Keratinocyte (primary cell): ENCODE measurements around the gene ARHGEF16. TPM values are rescaled to one million over a fixed set of nuclear protein-coding genes. Genes with fewer than 3 reads are reported as not detected.

Experiments used
- DNase-seq: peaks from one replicate; pipeline ENCODE4 v3.0.0-alpha.2; 2011; ENCODE audit warnings: low read depth, missing footprints, low spot score
- FAIRE-seq: peaks from 2 replicates; lab custom pipeline; 2011; peaks lifted over from hg19 to GRCh38; lab: Jason Lieb, UNC
- H2AFZ ChIP-seq: 2 replicates; pipeline ENCODE4 v1.6.0; 2012; ENCODE audit warnings: low read length, control low read depth, inconsistent platforms; ENCODE audit not compliant: control insufficient read depth
- H3K27ac ChIP-seq: 2 replicates; pipeline ENCODE4 v1.5.1; 2011; ENCODE audit warnings: low read length; ENCODE audit not compliant: control insufficient read depth, insufficient read depth
- H3K27me3 ChIP-seq: 3 replicates; pipeline ENCODE4 v1.6.0; 2011; ENCODE audit warnings: low read length; ENCODE audit not compliant: control insufficient read depth, insufficient read depth; ENCODE audit errors: extremely low read depth
- H3K36me3 ChIP-seq, 2 experiments: 2 replicates in 1 of 2; 3 replicates in 1 of 2; pipeline ENCODE4 v1.5.1; 2011; ENCODE audit warnings: low read length in 2 of 2, mild to moderate bottlenecking in 1 of 2; ENCODE audit not compliant: control insufficient read depth in 2 of 2, insufficient read depth in 2 of 2; ENCODE audit errors: extremely low read depth in 1 of 2
- H3K4me1 ChIP-seq: 3 replicates; pipeline ENCODE4 v1.5.1; 2011; ENCODE audit warnings: low read length; ENCODE audit not compliant: control insufficient read depth, insufficient read depth; ENCODE audit errors: extremely low read depth
- H3K4me2 ChIP-seq: 3 replicates; pipeline ENCODE4 v1.6.0; 2011; ENCODE audit warnings: low read depth, low read length; ENCODE audit not compliant: control insufficient read depth, insufficient read depth; ENCODE audit errors: extremely low read depth
- H3K4me3 ChIP-seq, 3 experiments: fragments of 200-600 bp in 1 of 3; sonication (generic) in 1 of 3; 2 replicates in 2 of 3; 3 replicates in 1 of 3; pipeline ENCODE4 v1.5.1; 2011 to 2016; ENCODE audit warnings: low read length in 3 of 3, mild to moderate bottlenecking in 3 of 3, control low read depth in 2 of 3, inconsistent platforms in 1 of 3, low read depth in 1 of 3, mixed read lengths in 1 of 3, mixed run types in 1 of 3, moderate library complexity in 1 of 3; ENCODE audit not compliant: control insufficient read depth in 2 of 3, insufficient read depth in 2 of 3; ENCODE audit errors: extremely low read depth in 1 of 3
- H3K79me2 ChIP-seq: 2 replicates; pipeline ENCODE4 v1.6.0; 2012; ENCODE audit warnings: low read length; ENCODE audit not compliant: control insufficient read depth, insufficient read depth
- H3K9ac ChIP-seq: 3 replicates; pipeline ENCODE4 v1.6.0; 2011; ENCODE audit warnings: low read length; ENCODE audit not compliant: control insufficient read depth, insufficient read depth; ENCODE audit errors: extremely low read depth
- H3K9me1 ChIP-seq: 3 replicates; pipeline ENCODE4 v1.6.0; 2011; ENCODE audit warnings: low read length; ENCODE audit not compliant: control insufficient read depth, insufficient read depth; ENCODE audit errors: extremely low read depth
- H3K9me3 ChIP-seq: 2 replicates; pipeline ENCODE4 v1.5.1; 2012; ENCODE audit warnings: low read depth, low read length; ENCODE audit not compliant: control insufficient read depth
- H4K20me1 ChIP-seq: 3 replicates; pipeline ENCODE4 v1.6.0; 2011; ENCODE audit warnings: low read length; ENCODE audit not compliant: control insufficient read depth, insufficient read depth; ENCODE audit errors: extremely low read depth
- CTCF ChIP-seq, 3 experiments: IDR thresholded peaks in 1 of 3; conservative IDR thresholded peaks in 1 of 3; optimal IDR thresholded peaks in 1 of 3; 2 replicates in 2 of 3; 3 replicates in 1 of 3; pipeline versions ENCODE3 to v1.5.1; 2011; ENCODE audit warnings: low read length in 3 of 3, mild to moderate bottlenecking in 3 of 3, moderate library complexity in 2 of 3, control low read depth in 1 of 3, inconsistent platforms in 1 of 3; ENCODE audit not compliant: insufficient read depth in 2 of 3; ENCODE audit errors: extremely low read depth in 1 of 3
- EZH2 ChIP-seq: IDR thresholded peaks from one replicate; pipeline ENCODE4 v1.6.1; 2012; ENCODE audit warnings: inconsistent platforms, mild to moderate bottlenecking, low read length, moderate library complexity
- dilution Hi-C: fragments of 300-500 bp; cut with MboI; formaldehyde crosslinking; loops from one replicate; pipeline ENCODE4 v1.7.0; 2020; ENCODE audit warnings: low sequenced_read_pairs; ENCODE audit not compliant: extremely low pct_ligation_motif_present
- polyA plus RNA-seq, 5 experiments: library from polyadenylated mRNA; depleted of rRNA in 3 of 5; stranded (reverse) in 3 of 5; stranded (forward) in 1 of 5; unstranded in 1 of 5; fragments of >200 nt; gene quantifications; 1 replicate in 1 of 5; 2 replicates in 3 of 5; 3 replicates in 1 of 5; pipeline versions ENCODE4 v1.2.1 to v1.2.3, GENCODE V29; 2011 to 2012; ENCODE audit warnings: missing spikeins in 2 of 5, low read depth in 1 of 5, low replicate concordance in 1 of 5

The ARHGEF16 gene
- polyA plus RNA-seq, 1 donor (not counting 4 experiments of a cell fraction or from before 2014, with no cell fraction given) = 6.2 TPM

GRCh38 chr1:3441880-3442279, 12.6 kb upstream of the ARHGEF16 start:
- no peak overlapping the region for H3K4me3 ChIP-seq
- dilution Hi-C loops = no loop called here
- no peaks in the 10 kb centered on the region for H3K9me1 ChIP-seq
- H4K20me1 ChIP-seq = no peaks in the 10 kb centered on the region
- H3K27me3 ChIP-seq = no peaks in the 10 kb centered on the region
- H3K79me2 ChIP-seq = no peaks in the 10 kb centered on the region
- H3K9me3 ChIP-seq = no peaks in the 10 kb centered on the region
- no peak for FAIRE-seq
- H3K4me2 ChIP-seq = no peak overlapping the region
- H3K9ac ChIP-seq = no peak overlapping the region
- H2AFZ ChIP-seq = no peak overlapping the region
- no peaks in the 10 kb centered on the region for H3K36me3 ChIP-seq
- no peak overlapping the region for H3K27ac ChIP-seq
- no peaks in the 10 kb centered on the region for H3K4me1 ChIP-seq
- DNase-seq = no peak
- no peak for TF ChIP-seq CTCF (optimal IDR thresholded peaks at IDR 0.05 in 1 of 3, IDR thresholded peaks at IDR 0.05 in 1 of 3, conservative IDR thresholded peaks at IDR 0.05 in 1 of 3; ENCODE audit: extremely low read depth in 1 of 3, insufficient read depth in 2 of 3, low read length in 3 of 3)
- TF ChIP-seq EZH2 = no peak

DNA sequence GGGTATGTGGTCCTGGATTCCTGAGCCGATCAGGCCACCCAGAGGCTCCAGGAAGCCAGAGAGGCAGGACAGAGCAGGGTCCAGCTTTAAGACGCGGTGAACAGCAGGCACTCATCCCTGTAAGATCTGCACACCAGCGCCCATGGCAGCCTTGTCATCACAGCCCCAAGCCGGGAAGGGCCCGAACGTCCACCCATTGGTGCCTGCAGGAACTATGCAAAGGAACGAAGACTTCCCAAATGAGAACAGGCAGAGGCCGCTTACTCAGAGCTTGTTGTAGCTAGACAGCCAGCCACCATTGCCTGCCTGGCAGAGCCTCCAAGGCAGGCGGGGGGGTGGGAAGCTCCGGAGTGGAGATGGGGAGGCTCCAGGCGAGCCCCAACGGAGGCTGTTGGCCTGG, 12.1 kb upstream of the ARHGEF16 start:
- FAIRE-seq (no peak), DNase-seq (no peak)
- H3K79me2 ChIP-seq = no peaks in the 10 kb centered on the region
- H3K9me3 ChIP-seq = no peaks in the 10 kb centered on the region
- dilution Hi-C loops = no loop called here
- H3K9ac ChIP-seq = no peak overlapping the region
- no peaks in the 10 kb centered on the region for H4K20me1 ChIP-seq
- H3K36me3 ChIP-seq = no peaks in the 10 kb centered on the region
- no peak for TF ChIP-seq EZH2
- no peak for TF ChIP-seq CTCF (optimal IDR thresholded peaks at IDR 0.05 in 1 of 3, IDR thresholded peaks at IDR 0.05 in 1 of 3, conservative IDR thresholded peaks at IDR 0.05 in 1 of 3; ENCODE audit: extremely low read depth in 1 of 3, insufficient read depth in 2 of 3, low read length in 3 of 3)
- H3K27me3 ChIP-seq = no peaks in the 10 kb centered on the region
- H3K4me1 ChIP-seq = no peaks in the 10 kb centered on the region
- H3K4me2 ChIP-seq = no peak overlapping the region
- no peak overlapping the region for H3K27ac ChIP-seq
- no peak overlapping the region for H2AFZ ChIP-seq
- H3K4me3 ChIP-seq = no peak overlapping the region
- H3K9me1 ChIP-seq = no peaks in the 10 kb centered on the region
